Hepatocyte (in vitro differentiated cells): ENCODE results near the gene UBXN6. TPM values are rescaled to one million over a fixed set of nuclear protein-coding genes. Genes with fewer than 3 reads are reported as not detected.

Experiments used
- DNase-seq: peaks from one replicate; pipeline ENCODE4 v3.0.0-alpha.2; 2016; ENCODE audit warnings: low spot score
- H2AFZ ChIP-seq: fragments of 200-600 bp; sonication (generic); 2 replicates; pipeline ENCODE4 v1.6.0; 2016; ENCODE audit warnings: antibody characterized with exemption, mild to moderate bottlenecking
- H3K27ac ChIP-seq: fragments of 200-600 bp; sonication (generic); 2 replicates; pipeline ENCODE4 v1.5.1; 2016; ENCODE audit warnings: mild to moderate bottlenecking
- H3K27me3 ChIP-seq: fragments of 200-600 bp; sonication (generic); 2 replicates; pipeline ENCODE4 v1.6.1; 2016
- H3K36me3 ChIP-seq: fragments of 200-600 bp; sonication (generic); replicated peaks from 2 replicates; pipeline ENCODE4 v1.5.1; 2016; ENCODE audit warnings: low read depth; ENCODE audit not compliant: insufficient read depth
- H3K4me1 ChIP-seq: fragments of 200-600 bp; sonication (generic); 2 replicates; pipeline ENCODE4 v1.5.1; 2016; ENCODE audit warnings: mild to moderate bottlenecking, moderate library complexity; ENCODE audit not compliant: insufficient read depth
- H3K4me2 ChIP-seq: fragments of 200-600 bp; sonication (generic); 2 replicates; pipeline ENCODE4 v1.6.0; 2016
- H3K4me3 ChIP-seq: fragments of 200-600 bp; sonication (generic); 2 replicates; pipeline ENCODE4 v1.5.1; 2016; ENCODE audit warnings: mild to moderate bottlenecking
- H3K79me2 ChIP-seq: fragments of 200-600 bp; sonication (generic); 2 replicates; pipeline ENCODE4 v1.6.0; 2017; ENCODE audit warnings: mild to moderate bottlenecking
- H3K9me2 ChIP-seq: fragments of 200-600 bp; sonication (generic); replicated peaks from 2 replicates; pipeline ENCODE4 v1.6.0; 2017; ENCODE audit warnings: mild to moderate bottlenecking; ENCODE audit not compliant: insufficient read depth
- H3K9me3 ChIP-seq: fragments of 200-600 bp; sonication (generic); 2 replicates; pipeline ENCODE4 v1.5.1; 2016; ENCODE audit warnings: low read depth, mild to moderate bottlenecking
- H4K20me1 ChIP-seq: fragments of 200-600 bp; sonication (generic); 2 replicates; pipeline ENCODE4 v1.6.0; 2016; ENCODE audit warnings: mild to moderate bottlenecking; ENCODE audit not compliant: insufficient read depth, poor library complexity, severe bottlenecking
- CTCF ChIP-seq: fragments of 200-600 bp; sonication (generic); IDR thresholded peaks from 2 replicates; pipeline ENCODE4 v1.5.1; 2016; ENCODE audit warnings: antibody characterized with exemption, mild to moderate bottlenecking; ENCODE audit not compliant: poor library complexity
- EZH2 ChIP-seq: fragments of 200-600 bp; sonication (generic); IDR thresholded peaks from 2 replicates; pipeline ENCODE4 v1.6.1; 2016; ENCODE audit warnings: antibody characterized with exemption, mild to moderate bottlenecking, borderline replicate concordance
- EZH2phosphoT487 ChIP-seq: fragments of 200-600 bp; sonication (generic); IDR thresholded peaks from one replicate; pipeline ENCODE4 v1.6.1; 2018; ENCODE audit warnings: antibody characterized with exemption, mild to moderate bottlenecking, low read depth, moderate library complexity; ENCODE audit not compliant: unreplicated experiment, severe bottlenecking
- WGBS: methylation state at CpG from one replicate; pipeline ENCODE4 v1.1.6; 2016; ENCODE audit warnings: low lambda C conversion rate; ENCODE audit errors: missing lambda C conversion rate; 5-methylcytosine and 5-hydroxymethylcytosine counted together
- polyA plus RNA-seq: library from polyadenylated mRNA; unstranded; fragments of >200 nt; fragmentation: Nextera tagmentation; extraction: Ambion mirVana; gene quantifications from 2 replicates; pipeline ENCODE4 v1.2.1, GENCODE V29; 2016
- total RNA-seq: library from RNA; depleted of rRNA; stranded (reverse); fragments of >200 nt; gene quantifications from 2 replicates; pipeline ENCODE4 v1.2.3, GENCODE V29; 2014

Gene UBXN6
- total and polyA plus RNA-seq, 2 experiments from 2014 or later: 36.8 to 88.6 TPM

GRCh38 chr19:4493104-4493928, 35.7 kb upstream of the UBXN6 start:
- Histone ChIP-seq H4K20me1 (no peaks in the 10 kb centered on the region), H3K4me3 (no peak overlapping the region), H3K79me2 (no peaks in the 10 kb centered on the region), H3K36me3 (no peaks in the 10 kb centered on the region), H3K4me2 (no peak overlapping the region), H3K27me3 (no peaks in the 10 kb centered on the region), H2AFZ (no peak overlapping the region), H3K9me3 (no peaks in the 10 kb centered on the region), H3K9me2 (no peaks in the 10 kb centered on the region), H3K4me1 (no peaks in the 10 kb centered on the region), H3K27ac (no peak overlapping the region)
- 98% methylated on average over 38 of the region's 41 CpGs for WGBS
- TF ChIP-seq EZH2phosphoT487 (no peak), EZH2 (no peak), CTCF (no peak)
- DNase-seq: no peak

DNA sequence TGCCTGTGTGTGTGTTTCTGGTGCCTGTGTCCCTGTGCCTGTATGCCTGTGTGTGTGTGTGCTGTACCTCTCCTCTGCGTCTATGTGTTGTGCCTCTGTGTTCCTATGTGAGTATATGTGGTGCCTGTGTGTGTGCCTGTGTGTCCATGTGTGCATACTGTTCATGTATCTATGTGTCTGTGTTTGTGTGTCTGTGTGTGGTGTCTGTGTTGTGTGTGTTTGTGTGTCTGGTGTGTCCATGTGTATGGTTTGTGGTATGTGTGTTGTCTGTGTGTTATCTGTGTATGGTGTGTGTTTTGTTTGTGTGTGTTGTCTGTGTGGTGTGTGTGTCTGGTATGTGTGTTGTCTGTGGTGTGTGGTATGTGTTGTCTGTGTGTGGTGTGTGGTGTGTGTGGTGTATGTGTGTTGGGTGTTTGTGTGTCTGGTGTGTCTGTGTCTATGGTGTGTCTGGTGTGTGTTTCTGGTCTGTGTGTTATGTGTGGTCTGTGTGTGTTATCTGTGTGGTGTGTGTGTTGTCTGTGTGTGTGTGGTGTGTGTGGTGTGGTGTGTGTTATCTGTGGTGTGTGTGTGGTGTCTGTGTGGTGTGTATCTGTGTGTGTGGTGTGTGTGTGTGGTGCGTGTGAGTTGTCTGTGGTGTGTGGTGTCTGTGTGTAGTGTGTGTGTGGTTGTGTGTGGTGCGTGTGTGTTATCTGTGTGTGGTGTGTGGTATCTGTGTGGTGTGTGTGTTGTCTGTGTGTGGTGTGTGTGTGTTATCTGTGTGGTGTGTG, 34.9 kb upstream of the UBXN6 start:
- H3K36me3 ChIP-seq: no peaks in the 10 kb centered on the region
- no peaks in the 10 kb centered on the region for H3K9me2 ChIP-seq
- H3K4me3 ChIP-seq: no peak overlapping the region
- H3K27ac ChIP-seq: no peak overlapping the region
- no peaks in the 10 kb centered on the region for H3K9me3 ChIP-seq
- H3K79me2 ChIP-seq: no peaks in the 10 kb centered on the region
- TF ChIP-seq EZH2phosphoT487 (no peak), EZH2 (no peak), CTCF (no peak)
- no peak overlapping the region for H3K4me2 ChIP-seq
- H3K27me3 ChIP-seq: no peaks in the 10 kb centered on the region
- DNase-seq: no peak
- 98% methylated on average over 3 of the region's 3 CpGs for WGBS
- H3K4me1 ChIP-seq: no peaks in the 10 kb centered on the region
- no peak overlapping the region for H2AFZ ChIP-seq
- H4K20me1 ChIP-seq: no peaks in the 10 kb centered on the region

- no peak overlapping the region for H3K4me3 ChIP-seq
- no peaks in the 10 kb centered on the region for H3K36me3 ChIP-seq
- H3K79me2 ChIP-seq: no peaks in the 10 kb centered on the region
- no peaks in the 10 kb centered on the region for H3K27me3 ChIP-seq
- no peak for TF ChIP-seq EZH2phosphoT487
- TF ChIP-seq EZH2: no peak
- no peak for TF ChIP-seq CTCF
- H3K9me3 ChIP-seq: no peaks in the 10 kb centered on the region
- no peak overlapping the region for H3K27ac ChIP-seq
- no peaks in the 10 kb centered on the region for H3K4me1 ChIP-seq
- DNase-seq: no peak
- 96% methylated on average over 21 of the region's 21 CpGs for WGBS
- no peak overlapping the region for H3K4me2 ChIP-seq
- no peaks in the 10 kb centered on the region for H3K9me2 ChIP-seq
- H2AFZ ChIP-seq: no peak overlapping the region
- H4K20me1 ChIP-seq: no peaks in the 10 kb centered on the region
Observed at GRCh38 chr19:4491446-4491845, 33.9 kb upstream of the UBXN6 start.
